Esophagus muscularis mucosa (tissue), 4 donors: Measurements from ENCODE around the gene CLDN34.

Source experiments
- EP300 ChIP-seq: sonication (generic); formaldehyde crosslinking; IDR thresholded peaks from one replicate; pipeline ENCODE4 v1.6.1; 2017; ENCODE audit warnings: antibody characterized with exemption
- POLR2A ChIP-seq: fragments of 450-650 bp; IDR thresholded peaks from one replicate; pipeline ENCODE4 v1.6.1; 2017; ENCODE audit warnings: antibody characterized with exemption, moderate library complexity, mild to moderate bottlenecking, low read depth
- POLR2AphosphoS5 ChIP-seq, 2 donors: sonication (generic); formaldehyde crosslinking; IDR thresholded peaks; one replicate each; pipeline ENCODE4 v1.6.1; 2017; ENCODE audit warnings: antibody characterized with exemption in 2 of 2
- TF ChIP-seq, protein P1 (sequence below), 3 experiments: fragments of 200-600 bp in 2 of 3; fragments of 450-650 bp in 1 of 3; sonication (generic) in 2 of 3; IDR thresholded peaks; one replicate each; pipeline ENCODE4 v1.5.1; 2017 to 2019; ENCODE audit warnings: antibody characterized with exemption in 3 of 3, mild to moderate bottlenecking in 2 of 3, moderate library complexity in 1 of 3

DNA sequence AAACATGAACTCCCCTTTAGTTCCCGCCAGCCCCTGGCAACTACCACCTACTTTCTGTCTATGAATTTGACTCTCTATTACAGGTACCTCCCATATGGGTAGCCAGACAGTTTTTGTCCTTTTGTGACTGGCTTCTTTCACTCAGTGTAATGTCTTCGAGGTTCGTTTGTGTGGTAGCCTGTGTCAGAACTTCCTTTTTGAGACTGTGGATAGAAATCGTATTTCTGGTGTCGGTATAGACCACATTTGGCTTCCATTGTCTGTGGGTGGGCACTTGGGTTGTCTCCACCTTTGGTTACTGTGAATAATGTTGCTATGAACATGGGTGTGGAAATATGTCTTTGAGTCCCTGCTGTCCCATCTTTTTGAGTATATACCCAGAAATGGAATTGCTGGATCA is 5.4 kb upstream of the CLDN34 start:
- TF ChIP-seq POLR2A (no peak), POLR2AphosphoS5 (IDR thresholded peaks at IDR 0.05) (no peak), EP300 (no peak)
- TF ChIP-seq, protein P1, sequence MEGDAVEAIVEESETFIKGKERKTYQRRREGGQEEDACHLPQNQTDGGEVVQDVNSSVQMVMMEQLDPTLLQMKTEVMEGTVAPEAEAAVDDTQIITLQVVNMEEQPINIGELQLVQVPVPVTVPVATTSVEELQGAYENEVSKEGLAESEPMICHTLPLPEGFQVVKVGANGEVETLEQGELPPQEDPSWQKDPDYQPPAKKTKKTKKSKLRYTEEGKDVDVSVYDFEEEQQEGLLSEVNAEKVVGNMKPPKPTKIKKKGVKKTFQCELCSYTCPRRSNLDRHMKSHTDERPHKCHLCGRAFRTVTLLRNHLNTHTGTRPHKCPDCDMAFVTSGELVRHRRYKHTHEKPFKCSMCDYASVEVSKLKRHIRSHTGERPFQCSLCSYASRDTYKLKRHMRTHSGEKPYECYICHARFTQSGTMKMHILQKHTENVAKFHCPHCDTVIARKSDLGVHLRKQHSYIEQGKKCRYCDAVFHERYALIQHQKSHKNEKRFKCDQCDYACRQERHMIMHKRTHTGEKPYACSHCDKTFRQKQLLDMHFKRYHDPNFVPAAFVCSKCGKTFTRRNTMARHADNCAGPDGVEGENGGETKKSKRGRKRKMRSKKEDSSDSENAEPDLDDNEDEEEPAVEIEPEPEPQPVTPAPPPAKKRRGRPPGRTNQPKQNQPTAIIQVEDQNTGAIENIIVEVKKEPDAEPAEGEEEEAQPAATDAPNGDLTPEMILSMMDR (IDR thresholded peaks at IDR 0.05) = no peak
